T47D (cell line): ENCODE data around the gene MYG1.
"Not testable (repeated sequence)": the region's sequence is repeated elsewhere in the genome, so short reads cannot be mapped to it uniquely, and the experiment has no call there.

ENCODE experiments used
- DNase-seq, 2 experiments: peaks; one replicate each; pipeline versions ENCODE4 v3.0.0 to v3.0.0-alpha.2; 2011 to 2012; ENCODE audit warnings: low read depth in 1 of 2, low spot score in 1 of 2
- JUND ChIP-seq: IDR thresholded peaks from 2 replicates; pipeline ENCODE4 v1.6.1; 2012; ENCODE audit warnings: low read depth
- in situ Hi-C: cut with HindIII; loops from 2 replicates; pipeline ENCODE4 v1.10.0; 2016; ENCODE audit warnings: low sequenced_read_pairs, low pct_unique_long_range_greater_than_20kb

The MYG1 gene

DNA sequence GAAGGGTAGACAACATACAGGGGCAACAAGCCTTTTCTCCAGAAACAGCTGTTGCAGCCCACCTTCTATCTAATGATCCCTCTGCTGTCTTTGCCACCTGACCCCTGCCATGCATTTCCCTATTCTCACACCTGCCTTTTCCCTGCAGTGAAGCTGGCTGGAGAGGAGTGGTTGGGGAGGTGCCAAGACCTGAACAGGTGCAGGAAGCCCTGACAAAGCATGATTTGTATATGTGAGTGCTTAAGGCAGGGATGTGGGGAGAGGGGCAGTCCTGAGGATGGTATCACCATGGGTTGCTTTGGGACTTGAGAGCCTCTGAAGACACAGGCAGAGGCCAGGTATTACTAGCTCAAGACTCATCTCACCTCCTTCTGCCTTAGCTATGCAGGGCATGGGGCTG is 7.1 kb upstream of the MYG1 start:
- DNase-seq: no peak
- in situ Hi-C loops: no loop called here
- no peak for TF ChIP-seq JUND

DNA sequence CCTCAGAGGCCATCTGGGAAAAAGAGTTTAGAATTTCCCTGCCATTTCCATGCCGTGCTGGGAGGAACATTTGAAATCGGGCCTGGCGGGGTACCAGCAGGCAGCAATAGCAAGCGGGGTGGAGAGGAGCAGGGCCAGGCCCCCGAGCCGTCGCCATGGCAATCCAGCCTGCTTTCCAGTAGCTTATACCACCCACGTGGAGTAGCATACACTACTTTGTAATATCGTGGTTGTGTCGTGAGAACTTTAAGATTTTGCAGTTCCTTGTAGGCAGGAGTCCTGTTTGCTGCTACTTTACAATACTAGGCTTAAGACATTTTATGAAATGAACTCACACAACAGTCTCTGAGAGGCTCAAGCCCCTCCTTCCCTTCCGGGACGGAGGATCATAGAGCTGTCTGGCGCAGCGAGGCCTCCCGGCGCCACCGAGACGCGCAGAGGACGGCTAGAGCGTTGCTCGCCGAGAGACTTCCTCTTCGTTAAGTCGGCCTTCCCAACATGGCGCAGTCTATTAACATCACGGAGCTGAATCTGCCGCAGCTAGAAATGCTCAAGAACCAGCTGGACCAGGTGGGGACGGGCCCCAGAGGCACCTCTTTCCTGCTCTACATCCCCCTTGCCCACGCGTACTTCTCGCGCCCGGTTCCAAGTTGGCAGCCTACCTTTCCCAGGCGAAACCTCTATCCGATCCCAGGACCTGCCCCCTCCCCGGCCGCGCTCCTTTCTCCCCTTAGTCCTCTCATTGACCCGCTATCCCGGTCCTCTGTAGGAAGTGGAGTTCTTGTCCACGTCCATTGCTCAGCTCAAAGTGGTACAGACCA is 4.2 kb upstream of the MYG1 start, which contains the start of gene PFDN5:
TSS of gene PFDN5 (plus strand) at position 473 of the 821 bp plus-strand sequence. CDS start at position 499, 26 bp downstream.
- DNase-seq: peak; percentile 86 to 94
- no peak for TF ChIP-seq JUND
- in situ Hi-C loops: no loop called here

DNA sequence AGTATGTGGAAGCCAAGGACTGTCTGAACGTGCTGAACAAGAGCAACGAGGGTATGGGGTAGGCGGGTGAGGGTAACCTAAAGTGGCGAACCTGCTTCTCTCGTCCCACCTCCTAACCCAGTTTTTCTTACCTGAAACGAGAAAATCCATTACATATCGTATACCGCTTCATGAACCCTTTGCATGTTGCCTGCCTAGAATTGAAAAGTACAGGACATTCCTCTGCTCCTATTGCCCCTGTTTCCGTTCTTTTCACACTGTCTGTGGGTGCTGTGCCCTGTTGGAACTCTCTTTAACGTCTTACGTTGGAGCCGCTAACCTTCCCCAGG is 3.6 kb upstream of the MYG1 start:
- in situ Hi-C loops: no loop called here
- no peak for DNase-seq

DNA sequence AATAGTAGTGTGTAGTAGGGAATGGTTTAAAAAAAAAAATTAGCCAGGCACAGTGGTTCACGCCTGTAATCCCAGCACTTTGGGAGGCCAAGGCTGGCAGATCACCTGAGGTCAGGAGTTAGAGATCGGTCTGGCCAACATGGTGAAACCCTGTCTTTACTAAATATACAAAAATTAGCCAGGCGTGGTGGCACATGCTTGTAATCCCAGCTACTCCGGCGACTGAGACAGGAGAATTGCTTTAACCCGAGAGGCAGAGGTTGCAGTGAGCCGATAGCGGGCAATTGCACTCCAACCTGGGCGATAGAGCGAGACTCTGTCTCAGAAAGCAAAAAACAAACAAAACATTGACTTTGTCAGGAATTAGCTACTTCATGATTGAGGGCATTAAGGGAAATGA is 2.4 kb upstream of the MYG1 start:
- in situ Hi-C loops, DNase-seq: not testable (repeated sequence)

More for the DNA sequence above, 3.6 kb upstream of the MYG1 start:
- no peak for TF ChIP-seq JUND

DNA sequence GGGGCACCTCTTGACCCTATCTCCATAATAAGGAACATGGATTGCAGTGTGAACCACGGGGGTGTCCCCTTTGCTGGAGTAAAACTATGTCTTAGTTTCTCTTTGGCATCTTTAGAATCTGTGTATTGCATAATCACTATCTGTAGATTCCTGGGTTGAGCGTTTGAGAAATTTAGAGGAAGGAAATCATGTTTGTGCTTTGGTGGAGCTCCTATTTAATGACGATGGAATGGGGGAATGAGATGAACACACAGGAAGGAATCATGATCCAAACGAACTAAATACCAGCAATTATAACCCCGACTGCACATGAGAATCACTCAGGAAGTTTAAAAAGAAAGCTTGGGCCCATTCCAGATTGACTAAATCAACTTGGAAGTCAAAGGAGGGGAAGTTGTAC is 1.3 kb upstream of the MYG1 start:
- in situ Hi-C loops: no loop called here
- no peak for TF ChIP-seq JUND
- DNase-seq: no peak

DNA sequence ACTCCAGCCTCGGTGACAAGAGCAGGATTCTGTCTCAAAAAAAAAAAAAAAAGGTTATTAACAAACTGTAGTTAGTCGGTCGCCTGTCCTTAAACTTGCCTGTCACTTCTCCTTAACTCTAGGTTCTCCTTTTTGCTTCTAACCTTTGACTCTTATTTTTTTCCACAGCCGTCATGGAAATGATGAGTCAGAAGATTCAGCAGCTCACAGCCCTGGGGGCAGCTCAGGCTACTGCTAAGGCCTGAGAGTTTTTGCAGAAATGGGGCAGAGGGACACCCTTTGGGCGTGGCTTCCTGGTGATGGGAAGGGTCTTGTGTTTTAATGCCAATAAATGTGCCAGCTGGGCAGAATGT is 418 bp upstream of the MYG1 start:
- no peak for TF ChIP-seq JUND
- DNase-seq: no peak
- in situ Hi-C loops: no loop called here

DNA sequence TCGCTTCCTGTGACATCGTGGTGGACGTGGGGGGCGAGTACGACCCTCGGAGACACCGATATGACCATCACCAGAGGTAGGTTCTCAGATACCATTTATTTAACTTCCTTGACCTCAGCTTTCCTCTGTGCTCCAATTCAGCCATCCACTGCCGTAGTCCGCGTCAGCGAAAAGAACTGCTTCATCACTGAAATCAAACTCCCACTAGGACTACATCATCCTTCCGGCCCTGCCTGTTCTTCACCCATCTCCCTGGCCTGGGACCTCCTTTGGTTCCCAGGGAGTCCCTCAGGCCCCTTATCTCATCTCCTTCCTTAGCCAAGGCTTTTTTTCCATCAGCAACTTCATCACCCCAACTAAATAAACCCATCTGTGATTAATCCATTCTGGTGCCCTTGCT is 692 bp downstream of the MYG1 start:
- TF ChIP-seq JUND: no peak
- DNase-seq: no peak
- in situ Hi-C loops: no loop called here

DNA sequence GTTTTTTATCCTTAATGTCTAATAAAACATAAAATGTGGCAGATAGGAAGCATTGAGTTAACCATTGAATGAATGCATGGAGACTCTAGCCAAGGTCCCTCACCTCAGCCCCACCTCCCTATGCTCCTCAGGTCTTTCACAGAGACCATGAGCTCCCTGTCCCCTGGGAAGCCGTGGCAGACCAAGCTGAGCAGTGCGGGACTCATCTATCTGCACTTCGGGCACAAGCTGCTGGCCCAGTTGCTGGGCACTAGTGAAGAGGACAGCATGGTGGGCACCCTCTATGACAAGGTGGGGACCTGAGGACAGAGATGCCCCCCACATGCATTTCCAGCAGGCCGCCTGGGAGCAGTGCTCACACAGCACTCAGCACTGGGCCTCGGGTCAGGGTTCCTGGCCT is 3.4 kb downstream of the MYG1 start:
- no peak for TF ChIP-seq JUND
- DNase-seq: no peak
- in situ Hi-C loops: no loop called here

DNA sequence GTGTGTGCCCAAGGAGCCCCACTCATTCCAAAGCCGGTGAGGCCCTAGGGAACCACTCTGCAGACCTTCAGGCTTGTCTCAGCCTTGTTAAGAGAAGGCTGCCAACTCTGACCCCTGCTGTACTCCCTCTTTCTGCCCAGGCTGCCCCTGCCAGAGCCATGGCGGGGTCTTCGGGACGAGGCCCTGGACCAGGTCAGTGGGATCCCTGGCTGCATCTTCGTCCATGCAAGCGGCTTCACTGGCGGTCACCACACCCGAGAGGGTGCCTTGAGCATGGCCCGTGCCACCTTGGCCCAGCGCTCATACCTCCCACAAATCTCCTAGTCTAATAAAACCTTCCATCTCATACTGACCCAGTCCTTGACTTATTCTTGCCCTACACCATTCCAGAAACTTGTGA is 7.3 kb downstream of the MYG1 start:
- in situ Hi-C loops: no loop called here
- no peak for TF ChIP-seq JUND

DNA sequence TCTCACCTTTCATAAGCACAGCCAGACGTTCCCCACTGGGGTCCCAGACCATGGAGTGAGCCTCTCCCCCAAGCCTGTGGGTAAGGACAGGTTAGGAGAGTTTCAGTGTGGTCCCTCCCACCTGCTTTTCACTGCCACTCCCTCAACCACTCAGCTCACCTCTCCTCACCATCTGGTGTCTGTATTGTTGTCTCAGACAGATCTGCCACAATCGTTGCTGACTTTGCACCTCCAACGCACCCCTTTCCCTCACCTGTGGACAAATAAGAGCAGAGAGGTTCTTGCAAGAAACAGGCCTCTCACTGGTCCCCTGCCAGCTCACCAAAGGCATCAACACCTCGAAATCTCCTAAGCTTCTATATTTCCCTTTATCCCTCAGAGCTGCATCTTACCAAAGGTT is 8.8 kb downstream of the MYG1 start:
- TF ChIP-seq JUND: no peak
- in situ Hi-C loops: no loop called here
- no peak for DNase-seq

More for the DNA sequence above, 7.3 kb downstream of the MYG1 start:
- DNase-seq: no peak

DNA sequence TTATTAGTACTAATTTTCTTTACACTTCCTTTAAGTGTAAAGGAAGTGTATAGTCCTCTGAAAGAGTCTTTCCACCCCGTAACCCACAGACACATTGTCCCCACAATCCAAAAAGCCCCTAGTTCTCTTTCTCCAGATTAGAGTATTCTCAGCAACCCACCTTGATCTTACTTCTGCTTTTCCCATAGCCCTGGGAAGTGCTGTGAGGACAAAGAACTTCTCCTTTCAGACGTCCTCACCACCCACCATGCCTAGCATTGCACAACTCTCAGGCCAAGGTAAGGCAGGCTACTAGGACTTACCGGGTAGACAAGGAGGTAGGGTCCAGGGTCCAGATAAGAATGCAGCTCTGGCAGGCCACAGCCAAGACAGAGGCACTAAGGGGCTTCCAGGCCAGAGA is 14.5 kb downstream of the MYG1 start:
- in situ Hi-C loops: no loop called here
- no peak for DNase-seq
- no peak for TF ChIP-seq JUND

DNA sequence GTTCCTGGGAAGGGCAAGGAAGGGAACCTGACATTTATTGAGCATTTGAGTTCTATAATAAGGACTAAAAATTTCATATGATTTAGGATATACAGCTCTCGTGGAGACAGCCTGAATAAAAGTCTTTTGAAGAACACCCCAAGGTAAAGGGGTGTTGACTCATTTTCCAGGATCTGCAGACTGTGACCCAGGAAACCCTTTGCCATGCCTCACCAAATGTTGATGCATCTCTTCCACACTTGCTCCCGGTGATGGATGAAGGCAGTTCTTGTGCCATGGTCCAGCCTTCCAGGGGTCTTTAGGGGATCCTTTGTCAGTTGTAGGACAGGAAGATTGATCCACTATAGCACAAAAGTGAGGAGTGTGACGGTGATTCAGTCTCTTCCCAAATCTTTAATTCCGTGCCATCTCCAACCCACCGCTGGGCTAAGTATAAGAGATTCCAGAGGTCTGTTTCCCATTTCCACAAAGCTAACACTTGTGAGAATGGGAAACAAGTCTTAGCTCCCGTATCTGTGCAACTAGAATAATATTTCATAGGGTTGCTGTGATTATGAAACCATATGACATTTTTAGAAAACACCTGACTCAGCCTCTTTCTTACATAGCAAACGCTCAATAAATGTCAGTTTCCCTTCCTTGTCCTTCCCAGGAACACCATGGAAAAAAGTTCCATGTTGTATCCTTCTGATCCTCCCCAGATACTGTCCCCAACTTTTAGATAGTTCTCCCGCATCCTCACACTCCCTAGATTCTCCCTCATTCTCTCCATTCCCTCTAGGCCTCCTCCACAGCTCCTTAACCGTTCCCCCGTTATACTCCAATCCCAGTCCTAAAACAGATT is 21.1 kb downstream of the MYG1 start:
- in situ Hi-C loops: no loop called here
- DNase-seq: no peak
- no peak for TF ChIP-seq JUND

DNA sequence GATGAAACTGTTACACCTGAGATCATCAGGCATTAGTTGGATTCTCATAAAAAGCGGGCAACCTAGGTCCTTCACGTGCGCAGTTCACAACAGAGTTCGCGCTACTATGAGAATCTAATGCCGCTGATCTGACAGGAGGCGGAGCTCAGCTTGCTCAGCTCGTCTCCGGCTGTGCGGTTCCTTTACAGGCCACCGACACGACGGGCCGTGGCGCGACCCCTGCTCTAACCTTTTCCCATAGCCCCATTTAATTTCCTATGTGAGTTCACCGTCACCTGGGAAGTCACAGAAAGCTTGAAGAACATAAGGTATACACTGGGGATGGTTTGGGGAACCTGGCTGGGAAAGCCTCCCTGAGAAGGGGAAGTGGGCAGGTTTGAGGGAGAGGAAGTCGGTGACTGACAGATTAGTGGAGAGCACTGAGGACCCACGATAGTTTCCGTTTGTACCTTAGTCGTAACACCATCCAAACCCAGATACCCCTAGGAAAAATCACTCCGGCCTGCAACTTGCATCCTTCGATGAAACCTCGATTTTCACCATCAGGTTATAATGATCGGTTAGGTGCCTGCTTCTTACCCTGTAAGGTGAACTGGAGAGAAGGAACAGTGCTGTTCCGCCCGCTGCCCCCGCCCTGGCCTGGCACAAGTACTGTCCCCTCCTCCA is 24.8 kb downstream of the MYG1 start:
- no peak for TF ChIP-seq JUND
- no peak for DNase-seq
- in situ Hi-C loops: no loop called here
